SIG-M5 treated with dmso at 0.1 percent for 504 hours (cell line): ENCODE data around the gene PBX3.

ENCODE experiments used
- DNase-seq: peaks from one replicate; lab custom pipeline; 2025; ENCODE audit not compliant: unreplicated experiment; lab: John Stamatoyannopoulos, UW

PBX3 gene

GRCh38 chr9:125932012-125932411, 184.8 kb downstream of the PBX3 start:
- DNase-seq = no peak

- DNase-seq = no peak
Measured at GRCh38 chr9:125932746-125933455, 185.7 kb downstream of the PBX3 start.

GRCh38 chr9:125942125-125942524, 195.0 kb downstream of the PBX3 start:
- DNase-seq = no peak

GRCh38 chr9:125943831-125944230, 196.7 kb downstream of the PBX3 start:
- no peak for DNase-seq

- DNase-seq = no peak
Measured at GRCh38 chr9:125946397-125946796, 199.2 kb downstream of the PBX3 start.

- DNase-seq = no peak
Measured at GRCh38 chr9:125948887-125949596, 201.9 kb downstream of the PBX3 start.

GRCh38 chr9:125949703-125950460, 202.7 kb downstream of the PBX3 start:
- no peak for DNase-seq

- DNase-seq = no peak
Measured at GRCh38 chr9:125950880-125951471, 203.8 kb downstream of the PBX3 start.

GRCh38 chr9:125953314-125954019, 206.3 kb downstream of the PBX3 start:
- DNase-seq = no peak

- no peak for DNase-seq
Measured at GRCh38 chr9:125956102-125956501, 208.9 kb downstream of the PBX3 start.

- no peak for DNase-seq
Measured at GRCh38 chr9:125959315-125959714, 212.1 kb downstream of the PBX3 start.

GRCh38 chr9:125959951-125960619, 212.9 kb downstream of the PBX3 start:
- no peak for DNase-seq

GRCh38 chr9:125960626-125961025, 213.5 kb downstream of the PBX3 start:
- DNase-seq = no peak

- DNase-seq = peak; percentile 24
Measured at GRCh38 chr9:125961072-125961471, 213.9 kb downstream of the PBX3 start.

- DNase-seq = no peak
Measured at GRCh38 chr9:125963932-125964331, 216.8 kb downstream of the PBX3 start.

GRCh38 chr9:125964702-125965225, 217.6 kb downstream of the PBX3 start:
- no peak for DNase-seq

- no peak for DNase-seq
Measured at GRCh38 chr9:125965477-125965876, 218.3 kb downstream of the PBX3 start.

GRCh38 chr9:125966466-125966865, 219.3 kb downstream of the PBX3 start:
- DNase-seq = no peak

GRCh38 chr9:125966959-125967711, 220.0 kb downstream of the PBX3 start:
- no peak for DNase-seq
